GM10248 (cell line): Measurements from ENCODE around the gene STEAP3.

Experiments
- CTCF ChIA-PET: fragments of 300-600 bp; sonication (Branson Sonifier 250); formaldehyde crosslinking; extraction: SDS; loops from one replicate; lab custom pipeline; 2021; ENCODE audit warnings: antibody characterized with exemption; lab: Yijun Ruan, JAX
- POLR2A ChIA-PET: fragments of 350-650 bp; sonication (Branson Sonifier 250); formaldehyde crosslinking; extraction: SDS; loops from one replicate; lab custom pipeline; 2020; ENCODE audit warnings: antibody characterized with exemption; lab: Yijun Ruan, JAX
- DNase-seq: peaks from one replicate; pipeline ENCODE4 v3.0.0; 2012; ENCODE audit errors: extremely low spot score
- TF ChIP-seq, protein P1 (sequence below): IDR thresholded peaks from 2 replicates; pipeline ENCODE4 v1.5.1; 2012; ENCODE audit warnings: mild to moderate bottlenecking, low read depth; ENCODE audit errors: extremely low read depth, missing control alignments, control extremely low read depth

STEAP3 gene

GRCh38 chr2:119228964-119229363 lies 5.3 kb downstream of the STEAP3 start:
- CTCF ChIA-PET: interaction anchor here (1.3 kb wide), 2 partner anchors 9 to 62 kb away, joined by 3 read pairs; no protein-coding TSS in a partner anchor
- no peak for DNase-seq
- POLR2A ChIA-PET: no interaction called here
- TF ChIP-seq, protein P1, sequence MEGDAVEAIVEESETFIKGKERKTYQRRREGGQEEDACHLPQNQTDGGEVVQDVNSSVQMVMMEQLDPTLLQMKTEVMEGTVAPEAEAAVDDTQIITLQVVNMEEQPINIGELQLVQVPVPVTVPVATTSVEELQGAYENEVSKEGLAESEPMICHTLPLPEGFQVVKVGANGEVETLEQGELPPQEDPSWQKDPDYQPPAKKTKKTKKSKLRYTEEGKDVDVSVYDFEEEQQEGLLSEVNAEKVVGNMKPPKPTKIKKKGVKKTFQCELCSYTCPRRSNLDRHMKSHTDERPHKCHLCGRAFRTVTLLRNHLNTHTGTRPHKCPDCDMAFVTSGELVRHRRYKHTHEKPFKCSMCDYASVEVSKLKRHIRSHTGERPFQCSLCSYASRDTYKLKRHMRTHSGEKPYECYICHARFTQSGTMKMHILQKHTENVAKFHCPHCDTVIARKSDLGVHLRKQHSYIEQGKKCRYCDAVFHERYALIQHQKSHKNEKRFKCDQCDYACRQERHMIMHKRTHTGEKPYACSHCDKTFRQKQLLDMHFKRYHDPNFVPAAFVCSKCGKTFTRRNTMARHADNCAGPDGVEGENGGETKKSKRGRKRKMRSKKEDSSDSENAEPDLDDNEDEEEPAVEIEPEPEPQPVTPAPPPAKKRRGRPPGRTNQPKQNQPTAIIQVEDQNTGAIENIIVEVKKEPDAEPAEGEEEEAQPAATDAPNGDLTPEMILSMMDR: no peak

DNA sequence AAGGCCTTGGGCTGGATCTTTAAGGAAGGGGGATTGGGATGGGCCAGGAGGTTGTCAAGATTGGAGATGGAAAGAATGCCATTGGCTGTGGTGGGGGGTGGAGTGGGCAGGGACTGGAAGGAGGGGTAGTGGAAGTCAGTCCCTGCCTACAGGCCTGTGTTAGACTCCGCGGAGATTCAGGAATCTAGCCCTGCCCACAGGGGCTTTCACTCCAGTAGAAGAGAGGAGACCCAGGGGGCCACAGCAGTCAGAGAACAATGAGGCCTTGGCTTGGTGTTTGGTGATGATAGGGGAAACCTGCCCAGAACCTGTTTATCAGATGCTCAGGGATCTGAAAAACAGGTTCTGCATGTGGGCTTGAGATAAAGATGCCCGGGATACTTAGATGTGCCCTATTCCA lies 6.1 kb downstream of the STEAP3 start:
- ChIA-PET CTCF (interaction anchor here (1.3 kb wide), 2 partner anchors 8 to 62 kb away, joined by 3 read pairs; no protein-coding TSS in a partner anchor), POLR2A (no interaction called here)
- no peak for DNase-seq
- TF ChIP-seq, protein P1: no peak

DNA sequence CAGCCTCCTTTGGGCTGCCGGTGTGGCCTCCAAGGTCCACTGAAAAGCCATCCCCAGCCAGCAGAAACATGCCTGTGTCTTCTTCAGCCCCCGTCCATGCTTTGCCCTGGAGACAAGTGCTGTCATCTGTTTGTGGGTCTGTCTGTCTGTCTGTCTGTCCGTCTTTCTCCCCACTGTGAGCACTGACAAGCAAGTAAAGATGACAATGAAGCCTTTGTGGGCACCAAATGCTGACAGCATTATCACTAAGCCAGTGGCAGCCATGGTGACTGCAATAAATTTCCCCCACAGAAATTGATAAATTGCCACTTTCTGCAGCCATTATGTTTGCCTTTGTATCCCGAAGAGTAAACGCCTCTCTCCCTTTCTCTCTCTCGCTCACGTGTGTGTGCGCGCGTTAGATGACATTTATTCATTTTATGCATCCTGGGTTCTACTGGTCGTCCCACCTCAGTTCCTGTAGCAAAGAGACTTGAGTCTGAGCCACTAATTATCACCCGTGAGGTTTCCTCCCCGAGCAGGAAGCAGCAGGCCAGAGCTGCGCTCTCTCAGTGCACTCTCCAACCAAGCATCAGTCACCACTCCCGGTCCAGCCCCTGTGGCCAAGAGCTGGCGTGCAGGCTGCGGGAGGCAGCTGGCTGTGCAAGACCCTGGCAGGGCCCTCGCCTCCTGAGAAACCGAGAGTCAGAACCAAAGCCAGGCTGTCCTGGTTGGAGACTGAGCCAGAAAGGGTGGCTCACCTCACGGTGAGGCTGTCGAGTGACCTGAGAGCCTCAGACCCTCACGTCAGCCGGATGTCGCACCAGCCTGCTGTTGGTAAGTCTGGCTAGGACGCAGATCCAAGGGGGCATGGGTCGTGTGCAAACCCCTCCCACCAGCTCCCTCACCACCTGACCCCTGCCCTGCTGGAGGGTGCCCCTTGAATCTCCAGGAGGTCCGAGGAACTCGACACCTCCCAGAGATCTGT lies 6.9 kb downstream of the STEAP3 start:
- CTCF ChIA-PET: interaction anchor here (1.1 to 4.5 kb wide), 4 partner anchors 8 to 35 kb away, joined by 3 to 21 read pairs (median 4); no protein-coding TSS in a partner anchor
- DNase-seq: no peak

DNA sequence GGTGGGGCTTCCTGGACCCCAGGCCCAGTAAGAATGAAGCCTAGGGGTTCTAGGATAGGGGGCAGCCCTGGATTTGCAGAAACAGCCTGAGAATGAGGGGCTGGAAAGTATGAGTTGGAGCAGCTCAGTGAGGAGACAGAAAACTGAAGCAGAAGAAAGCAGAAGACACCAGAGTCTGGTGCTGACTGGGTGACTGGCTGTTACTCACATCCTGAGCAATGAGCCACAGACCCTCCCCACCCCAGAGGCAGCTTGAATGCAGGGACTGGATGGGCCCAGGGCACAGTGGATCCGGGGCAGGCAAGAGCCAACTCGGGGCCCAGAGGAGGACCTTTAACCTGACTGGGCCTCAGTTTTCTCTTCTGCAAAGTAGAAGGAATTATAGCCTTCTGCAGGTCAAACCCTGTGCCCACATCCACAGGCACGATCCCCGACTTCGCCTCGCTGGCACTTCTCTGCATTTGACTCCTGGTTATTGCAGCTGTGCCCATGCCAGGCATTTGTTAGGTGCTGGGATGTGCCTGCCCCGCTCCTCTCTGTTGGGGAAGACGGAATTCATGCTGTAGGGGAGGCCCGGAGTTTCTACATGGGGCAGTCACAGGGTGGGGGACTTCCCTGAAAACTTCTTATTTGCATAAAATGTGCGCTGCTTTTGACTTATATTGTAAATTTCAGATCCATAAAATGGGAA lies 8.5 kb downstream of the STEAP3 start:
- DNase-seq: peak; percentile 67
- TF ChIP-seq, protein P1: no peak
- POLR2A ChIA-PET: no interaction called here
- CTCF ChIA-PET: interaction anchor here (0.9 to 4.5 kb wide), 5 partner anchors 9 to 350 kb away, joined by 3 to 21 read pairs (median 4); no protein-coding TSS in a partner anchor

More for the DNA sequence above, 6.9 kb downstream of the STEAP3 start:
- POLR2A ChIA-PET: no interaction called here
- TF ChIP-seq, protein P1: no peak

DNA sequence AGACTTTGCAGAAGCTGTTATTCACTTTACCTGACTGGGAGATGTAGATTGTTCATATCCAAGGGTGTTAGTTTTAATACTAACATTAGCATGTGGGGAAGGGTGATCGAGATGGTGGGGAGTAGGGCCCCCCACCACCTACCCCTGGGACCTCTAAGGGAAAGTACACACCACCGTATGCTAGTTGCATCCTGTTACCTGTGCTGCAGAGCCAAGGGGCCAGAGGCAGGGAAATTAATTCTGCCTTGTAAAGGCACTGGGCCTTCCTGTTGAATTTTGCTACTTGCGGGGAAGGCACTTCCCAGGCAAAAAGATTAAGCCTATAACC lies 9.0 kb downstream of the STEAP3 start:
- DNase-seq: no peak
- POLR2A ChIA-PET: no interaction called here
- CTCF ChIA-PET: interaction anchor here (4.5 kb wide), 1 partner anchor 33 kb away, joined by 21 read pairs; no protein-coding TSS in a partner anchor
- TF ChIP-seq, protein P1: no peak
